NB4 (cell line): ENCODE data around the gene ACER3.
"Not testable (repeated sequence)": the region's sequence is repeated elsewhere in the genome, so short reads cannot be mapped to it uniquely, and the experiment has no call there.

Experiments used
- DNase-seq: peaks from one replicate; pipeline ENCODE4 v3.0.0; 2010; ENCODE audit warnings: low read depth
- H3K4me3 ChIP-seq: one replicate; pipeline ENCODE4 v1.5.1; 2011; ENCODE audit warnings: mild to moderate bottlenecking, low read depth, low read length, moderate library complexity
- CTCF ChIP-seq: IDR thresholded peaks from one replicate; pipeline ENCODE4 v1.5.1; 2012; ENCODE audit warnings: low read depth, low read length
- MAX ChIP-seq: IDR thresholded peaks from 2 replicates; pipeline ENCODE4 v1.6.1; 2011; ENCODE audit warnings: low read depth, low read length
- MYC ChIP-seq: IDR thresholded peaks from 2 replicates; pipeline ENCODE4 v1.6.1; 2011; ENCODE audit warnings: low read depth, low read length
- POLR2A ChIP-seq: IDR thresholded peaks from 2 replicates; pipeline ENCODE4 v1.6.1; 2011; ENCODE audit warnings: mild to moderate bottlenecking; ENCODE audit not compliant: insufficient read length; ENCODE audit errors: extremely low read depth

Gene ACER3

GRCh38 chr11:76861490-76861953 is 804 bp downstream of the ACER3 start:
- TF ChIP-seq MAX (no peak), CTCF (no peak), MYC (no peak)
- peak overlapping the region; percentile 77 for H3K4me3 ChIP-seq
- DNase-seq: peak; percentile 33

- H3K4me3 ChIP-seq, DNase-seq: not testable (repeated sequence)
Observed at GRCh38 chr11:76862794-76863193, 2.1 kb downstream of the ACER3 start.

GRCh38 chr11:76863196-76863777 is 2.6 kb downstream of the ACER3 start:
- peak; percentile 89 for DNase-seq
- peak; percentile 58; the same call in 1 of the 2 replicates for TF ChIP-seq MAX
- TF ChIP-seq CTCF: no peak
- no peak overlapping the region for H3K4me3 ChIP-seq

- no peak for DNase-seq
- no peak for TF ChIP-seq CTCF
- no peak for TF ChIP-seq MAX
- no peak for TF ChIP-seq MYC
- no peak for TF ChIP-seq POLR2A
- no peak overlapping the region for H3K4me3 ChIP-seq
Observed at GRCh38 chr11:76872959-76873827, 12.5 kb downstream of the ACER3 start.

GRCh38 chr11:76878014-76878413 is 17.3 kb downstream of the ACER3 start:
- TF ChIP-seq CTCF (no peak), MAX (no peak), POLR2A (no peak), MYC (no peak)
- DNase-seq: no peak
- no peak overlapping the region for H3K4me3 ChIP-seq

GRCh38 chr11:76880314-76880713 is 19.6 kb downstream of the ACER3 start:
- TF ChIP-seq MAX: no peak
- no peak for TF ChIP-seq MYC
- TF ChIP-seq CTCF: no peak
- no peak for TF ChIP-seq POLR2A
- DNase-seq: no peak
- no peak overlapping the region for H3K4me3 ChIP-seq
